PC-9 (cell line): Measurements from ENCODE around the gene PLCG2. TPM values are rescaled to one million over a fixed set of nuclear protein-coding genes. Genes with fewer than 3 reads are reported as not detected.

Experiments
- BruUV-seq: library from RNA; stranded (reverse); fragments of 400-500 nt; replicated peaks from 2 replicates; lab custom pipeline; 2021; lab: Mats Ljungman, UMichigan
- CTCF ChIA-PET: fragments of 300-600 bp; sonication (Branson Sonifier 250); formaldehyde crosslinking; loops from one replicate; lab custom pipeline; 2022; ENCODE audit warnings: antibody characterized with exemption; lab: Charles Lee
- POLR2A ChIA-PET: fragments of 300-600 bp; sonication (Branson Sonifier 250); formaldehyde crosslinking; loops from one replicate; lab custom pipeline; 2022; ENCODE audit warnings: antibody characterized with exemption; ENCODE audit not compliant: unreplicated experiment; lab: Charles Lee
- DNase-seq, 2 experiments: peaks; one replicate each; pipeline versions ENCODE4 v3.0.0 to v3.0.0-alpha.2; 2015 to 2022; ENCODE audit warnings: mixed read lengths in 1 of 2
- H2AFZ ChIP-seq: fragments of 200-600 bp; sonication (generic); 2 replicates; pipeline ENCODE4 v1.8.1; 2017; ENCODE audit warnings: antibody characterized with exemption
- H3F3A ChIP-seq: fragments of 200-600 bp; sonication (generic); 2 replicates; pipeline ENCODE4 v1.8.1; 2017; ENCODE audit warnings: antibody characterized with exemption, mild to moderate bottlenecking, low read depth; ENCODE audit not compliant: insufficient read depth
- H3K27ac ChIP-seq: fragments of 200-600 bp; sonication (generic); 2 replicates; pipeline ENCODE4 v1.6.1; 2016; ENCODE audit warnings: mixed run types
- H3K27me3 ChIP-seq: fragments of 200-600 bp; sonication (generic); 2 replicates; pipeline ENCODE4 v1.6.1; 2016; ENCODE audit warnings: low read depth, mixed run types; ENCODE audit not compliant: insufficient read depth
- H3K36me3 ChIP-seq: fragments of 200-600 bp; sonication (generic); 2 replicates; pipeline ENCODE4 v1.6.1; 2016; ENCODE audit warnings: low read depth, mixed run types
- H3K4me1 ChIP-seq: fragments of 200-600 bp; sonication (generic); replicated peaks from 2 replicates; pipeline ENCODE4 v1.6.1; 2016; ENCODE audit warnings: mixed run types; ENCODE audit not compliant: insufficient read depth
- H3K4me2 ChIP-seq: fragments of 200-600 bp; sonication (generic); 2 replicates; pipeline ENCODE4 v1.6.1; 2017; ENCODE audit warnings: mixed run types
- H3K4me3 ChIP-seq: fragments of 200-600 bp; sonication (generic); 2 replicates; pipeline ENCODE4 v1.6.1; 2016; ENCODE audit warnings: mixed run types
- H3K79me2 ChIP-seq: fragments of 200-600 bp; sonication (generic); 2 replicates; pipeline ENCODE4 v1.6.1; 2017; ENCODE audit warnings: low read depth, mixed run types
- H3K9me2 ChIP-seq: fragments of 200-600 bp; sonication (generic); 2 replicates; pipeline ENCODE4 v1.8.1; 2017; ENCODE audit warnings: mild to moderate bottlenecking; ENCODE audit not compliant: insufficient read depth
- H3K9me3 ChIP-seq: fragments of 200-600 bp; sonication (generic); 2 replicates; pipeline ENCODE4 v1.8.1; 2016; ENCODE audit warnings: low read depth; ENCODE audit not compliant: insufficient read depth
- H4K20me1 ChIP-seq: fragments of 200-600 bp; sonication (generic); 2 replicates; pipeline ENCODE4 v1.8.1; 2017; ENCODE audit not compliant: insufficient read depth
- EZH2 ChIP-seq: fragments of 200-600 bp; sonication (generic); IDR thresholded peaks from 2 replicates; pipeline ENCODE4 v1.8.0; 2017; ENCODE audit warnings: antibody characterized with exemption, low read depth
- intact Hi-C: fragments of 100-400 bp; cut with micrococcal nuclease; formaldehyde crosslinking; loops from one replicate; pipeline ENCODE4 v1.10.0; 2022; ENCODE audit not compliant: unreplicated experiment
- total RNA-seq: library from RNA; stranded (reverse); gene quantifications from 2 replicates; pipeline ENCODE4 v1.2.3, GENCODE V29; 2021
- TF ChIP-seq, protein P1 (sequence below): fragments of 200-600 bp; sonication (generic); conservative IDR thresholded peaks from 2 replicates; pipeline ENCODE4 v1.6.1; 2017; ENCODE audit warnings: mixed run types, antibody characterized with exemption, mild to moderate bottlenecking, moderate library complexity

Gene PLCG2
- total RNA-seq, 1 experiment from 2014 or later = 10.8 TPM

DNA sequence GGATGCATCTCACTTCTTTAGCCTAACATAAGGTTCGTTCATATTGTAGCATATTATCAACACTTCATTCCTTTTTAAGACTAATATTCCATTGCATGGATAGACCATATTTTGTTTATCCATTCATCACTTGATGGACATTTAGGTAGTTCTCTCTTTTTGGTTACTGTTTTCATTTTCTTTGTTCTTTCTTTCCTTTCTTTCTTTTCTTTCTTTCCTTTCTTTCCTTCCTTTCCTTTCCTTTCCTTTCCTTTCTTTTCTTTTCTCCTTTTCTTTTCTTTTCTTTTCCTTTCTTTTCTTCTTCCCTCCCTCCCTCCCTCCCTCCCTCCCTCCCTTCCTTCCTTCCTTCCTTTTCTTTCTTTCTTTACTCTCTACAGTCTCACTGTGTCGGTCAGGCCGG, 24.2 kb downstream of the PLCG2 start:
- H3K9me2 ChIP-seq = peaks cover 6% of the 10 kb centered on the region; the same call in 1 of the 2 replicates
- no peak overlapping the region for H3K4me2 ChIP-seq
- intact Hi-C loops = no loop called here
- no peaks in the 10 kb centered on the region for H3K4me1 ChIP-seq
- no peak overlapping the region for H3K27ac ChIP-seq
- no peaks in the 10 kb centered on the region for H3K27me3 ChIP-seq
- H3K36me3 ChIP-seq = no peaks in the 10 kb centered on the region
- TF ChIP-seq EZH2 = no peak
- DNase-seq = no peak
- CTCF ChIA-PET = interaction anchor here (0.7 kb wide), 1 partner anchor 599 kb away, joined by 14 read pairs; no protein-coding TSS in a partner anchor
- H3F3A ChIP-seq = no peaks in the 10 kb centered on the region
- no peak overlapping the region for H3K4me3 ChIP-seq
- H3K79me2 ChIP-seq = no peaks in the 10 kb centered on the region
- H3K9me3 ChIP-seq = no peaks in the 10 kb centered on the region
- POLR2A ChIA-PET = no interaction called here
- no peak overlapping the region for H2AFZ ChIP-seq
- no peaks in the 10 kb centered on the region for H4K20me1 ChIP-seq
- no TSS peak for BruUV-seq

DNA sequence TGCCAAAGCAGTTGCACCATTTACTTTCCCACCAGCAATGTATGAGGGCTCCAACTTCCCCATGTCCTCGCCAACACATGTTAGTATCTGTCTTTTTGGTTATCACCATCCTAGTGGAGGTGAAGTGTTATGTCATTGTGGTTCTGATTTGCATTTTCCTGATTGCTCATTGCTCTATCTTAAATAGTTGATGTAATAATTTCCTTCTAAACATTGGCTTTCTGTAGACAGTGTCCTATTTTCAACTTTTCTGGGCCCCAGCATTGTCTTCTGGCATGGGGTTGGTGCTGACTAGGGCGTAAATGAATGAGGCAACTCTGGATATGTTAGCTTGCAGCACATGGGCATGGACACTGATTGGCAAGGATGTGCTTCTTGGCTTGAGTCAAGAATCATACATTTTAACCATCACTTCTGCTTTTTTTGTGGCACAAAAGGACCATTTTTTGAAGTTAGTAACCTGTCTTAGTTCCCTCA, 25.1 kb downstream of the PLCG2 start:
- Histone ChIP-seq H3K27me3 (no peaks in the 10 kb centered on the region), H3K4me2 (no peak overlapping the region), H3K4me3 (no peak overlapping the region), H3K9me3 (no peaks in the 10 kb centered on the region), H3K4me1 (no peaks in the 10 kb centered on the region), H3K79me2 (no peaks in the 10 kb centered on the region), H3F3A (no peaks in the 10 kb centered on the region), H4K20me1 (no peaks in the 10 kb centered on the region), H3K36me3 (no peaks in the 10 kb centered on the region), H3K9me2 (peaks cover 6% of the 10 kb centered on the region; the same call in 1 of the 2 replicates), H3K27ac (no peak overlapping the region), H2AFZ (no peak overlapping the region)
- POLR2A ChIA-PET = no interaction called here
- intact Hi-C loops = no loop called here
- CTCF ChIA-PET = no interaction called here
- no peak for DNase-seq
- no TSS peak for BruUV-seq
- TF ChIP-seq EZH2 = no peak
- TF ChIP-seq, protein P1, sequence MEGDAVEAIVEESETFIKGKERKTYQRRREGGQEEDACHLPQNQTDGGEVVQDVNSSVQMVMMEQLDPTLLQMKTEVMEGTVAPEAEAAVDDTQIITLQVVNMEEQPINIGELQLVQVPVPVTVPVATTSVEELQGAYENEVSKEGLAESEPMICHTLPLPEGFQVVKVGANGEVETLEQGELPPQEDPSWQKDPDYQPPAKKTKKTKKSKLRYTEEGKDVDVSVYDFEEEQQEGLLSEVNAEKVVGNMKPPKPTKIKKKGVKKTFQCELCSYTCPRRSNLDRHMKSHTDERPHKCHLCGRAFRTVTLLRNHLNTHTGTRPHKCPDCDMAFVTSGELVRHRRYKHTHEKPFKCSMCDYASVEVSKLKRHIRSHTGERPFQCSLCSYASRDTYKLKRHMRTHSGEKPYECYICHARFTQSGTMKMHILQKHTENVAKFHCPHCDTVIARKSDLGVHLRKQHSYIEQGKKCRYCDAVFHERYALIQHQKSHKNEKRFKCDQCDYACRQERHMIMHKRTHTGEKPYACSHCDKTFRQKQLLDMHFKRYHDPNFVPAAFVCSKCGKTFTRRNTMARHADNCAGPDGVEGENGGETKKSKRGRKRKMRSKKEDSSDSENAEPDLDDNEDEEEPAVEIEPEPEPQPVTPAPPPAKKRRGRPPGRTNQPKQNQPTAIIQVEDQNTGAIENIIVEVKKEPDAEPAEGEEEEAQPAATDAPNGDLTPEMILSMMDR = no peak

DNA sequence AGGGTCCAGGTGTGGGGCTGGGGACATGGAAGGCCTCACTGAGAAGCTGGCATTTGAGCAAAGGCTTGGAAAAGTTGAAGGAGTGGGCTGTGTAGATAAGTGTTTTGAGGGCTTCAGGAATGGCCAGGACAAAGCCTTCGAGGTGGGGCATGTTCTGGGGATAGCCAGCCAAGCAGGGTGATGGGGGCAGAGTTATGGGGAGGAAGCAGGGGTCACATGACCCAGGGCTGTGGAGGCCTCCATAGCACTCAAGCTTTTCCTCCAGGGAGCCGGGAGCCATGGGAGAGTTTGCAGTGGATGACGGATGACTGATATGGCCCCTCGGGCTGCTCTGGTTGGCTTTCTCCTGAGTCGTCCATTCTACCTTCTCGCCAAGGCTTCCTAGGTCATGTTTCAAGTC, 27.6 kb downstream of the PLCG2 start:
- intact Hi-C loops = no loop called here
- H3K79me2 ChIP-seq = no peaks in the 10 kb centered on the region
- no peak overlapping the region for H2AFZ ChIP-seq
- H3K4me3 ChIP-seq = no peak overlapping the region
- H3K9me3 ChIP-seq = no peaks in the 10 kb centered on the region
- H4K20me1 ChIP-seq = no peaks in the 10 kb centered on the region
- ChIA-PET CTCF (no interaction called here), POLR2A (no interaction called here)
- no peaks in the 10 kb centered on the region for H3K27me3 ChIP-seq
- peaks cover 6% of the 10 kb centered on the region; the same call in 1 of the 2 replicates for H3K9me2 ChIP-seq
- BruUV-seq = no TSS peak
- no peaks in the 10 kb centered on the region for H3K36me3 ChIP-seq
- DNase-seq = no peak
- no peak overlapping the region for H3K4me2 ChIP-seq
- no peaks in the 10 kb centered on the region for H3K4me1 ChIP-seq
- no peaks in the 10 kb centered on the region for H3F3A ChIP-seq
- no peak overlapping the region for H3K27ac ChIP-seq
- TF ChIP-seq, protein P1 = no peak
- TF ChIP-seq EZH2 = no peak
